Cardiac septum (tissue), 1 donor: ENCODE data around the gene CCNA2. TPM values are rescaled to one million over a fixed set of nuclear protein-coding genes. Genes with fewer than 3 reads are reported as not detected.

Experiments
- DNase-seq: peaks from one replicate; pipeline ENCODE4 v3.0.0-alpha.2; 2020; ENCODE audit warnings: low spot score
- intact Hi-C: fragments of 100-400 bp; cut with DNase I; formaldehyde crosslinking; loops from one replicate; pipeline ENCODE4 v1.14.0; 2022
- long read RNA-seq: library from polyadenylated mRNA; unstranded; transcript quantifications from one replicate; pipeline ENCODE4 v2.0.0, GENCODE V29; 2021
- total RNA-seq: library from RNA; stranded (reverse); fragmentation: NEBNext Ultra II Directional; extraction: Animal tissue kit (Norgen Biotek cat#: 25700); gene quantifications from one replicate; pipeline ENCODE4 v1.2.1, GENCODE V29; 2021
- donor health status: DM: no; HTN: no; CAD: no.

The CCNA2 gene
- 0.38 TPM for total RNA-seq
- long read RNA-seq: 0 reads

GRCh38 chr4:121823505-121824170, at the start of gene CCNA2:
CCNA2 (minus strand) TSS chr4:121823883; CDS start chr4:121823628, 255 bp downstream.
- peak; percentile 97 for DNase-seq
- intact Hi-C loops: loop anchor here (1.0 to 5.0 kb wide), 2 partner anchors 22 to 126 kb away; partner anchors contain the start of genes ANXA5 and EXOSC9

- peak; percentile 99 for DNase-seq
- intact Hi-C loops: no loop called here
These were observed 46.4 kb upstream of the CCNA2 start, which contains the start of gene BBS7 for GRCh38 chr4:121869841-121870822. BBS7 (minus strand) TSS chr4:121870474; CDS start chr4:121870313, 161 bp downstream.

- no peak for DNase-seq
- intact Hi-C loops: no loop called here
These were observed 40.1 kb upstream of the CCNA2 start for GRCh38 chr4:121863799-121864198.

DNA sequence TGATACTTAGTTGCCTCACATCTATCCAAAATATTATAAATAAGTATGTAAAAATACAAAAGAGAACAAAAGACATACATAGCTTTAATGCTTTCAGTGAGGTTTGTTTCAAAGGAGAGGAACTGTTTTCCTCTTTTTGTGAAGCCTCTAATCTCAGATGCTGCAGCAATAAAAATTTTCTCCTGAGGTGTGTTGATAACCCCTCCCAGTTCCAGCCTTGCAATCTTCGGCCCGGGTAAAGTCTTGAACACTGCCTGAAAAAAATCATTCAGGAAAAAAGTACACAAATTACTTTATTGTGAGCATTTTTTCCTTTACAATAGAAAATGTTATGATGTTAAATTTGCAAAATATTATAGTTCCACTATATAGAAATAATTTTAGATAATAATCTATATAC, 37.7 kb upstream of the CCNA2 start:
- DNase-seq: no peak
- intact Hi-C loops: no loop called here

- DNase-seq: no peak
- intact Hi-C loops: no loop called here
These were observed 36.4 kb upstream of the CCNA2 start for GRCh38 chr4:121860121-121860520.

GRCh38 chr4:121851354-121851753, 27.7 kb upstream of the CCNA2 start:
- intact Hi-C loops: no loop called here
- DNase-seq: no peak

DNA sequence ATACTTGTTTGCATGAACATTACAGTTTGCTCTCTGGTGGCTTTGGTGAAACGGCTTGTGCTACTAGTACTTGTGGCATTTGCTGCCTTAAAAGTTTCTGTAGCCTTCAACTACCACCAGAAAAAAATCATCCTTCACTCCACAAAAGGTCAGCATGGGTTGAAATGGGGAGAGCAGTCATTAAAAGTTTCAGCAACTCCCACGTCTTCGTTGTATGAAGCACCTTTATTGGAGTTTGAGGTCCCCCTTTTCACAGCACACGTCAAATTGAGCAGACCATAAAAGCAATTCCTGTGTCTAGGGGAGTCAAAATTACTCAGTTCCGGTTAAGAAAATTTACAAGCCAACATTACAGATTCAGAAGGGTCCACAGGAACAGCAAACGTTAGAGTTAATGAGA, 23.0 kb upstream of the CCNA2 start:
- intact Hi-C loops: no loop called here
- no peak for DNase-seq

GRCh38 chr4:121842862-121843261, 19.2 kb upstream of the CCNA2 start:
- no peak for DNase-seq
- intact Hi-C loops: no loop called here

- intact Hi-C loops: no loop called here
- no peak for DNase-seq
These were observed 14.5 kb upstream of the CCNA2 start for GRCh38 chr4:121838136-121838535.

DNA sequence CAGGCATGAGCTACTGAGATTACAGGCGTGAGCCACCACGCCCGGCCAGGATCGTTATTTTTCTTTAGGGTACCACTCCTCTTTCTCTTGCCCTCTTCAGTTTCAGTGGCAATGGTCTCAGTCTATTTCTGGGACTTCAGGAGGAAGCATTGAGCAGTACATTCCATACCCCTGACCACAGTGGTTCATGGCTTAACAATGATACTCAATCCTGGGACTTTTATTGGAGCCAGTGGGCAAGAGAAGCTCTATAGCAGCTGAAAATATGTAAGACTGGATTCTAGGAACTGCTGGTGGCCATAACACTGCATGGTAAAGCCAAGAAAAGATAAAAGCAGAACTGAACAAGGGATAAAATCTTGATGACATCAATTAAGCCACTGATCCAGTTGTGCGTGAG, 5.8 kb upstream of the CCNA2 start:
- DNase-seq: no peak
- intact Hi-C loops: no loop called here

GRCh38 chr4:121827853-121828252, 4.2 kb upstream of the CCNA2 start:
- DNase-seq: no peak
- intact Hi-C loops: no loop called here

DNA sequence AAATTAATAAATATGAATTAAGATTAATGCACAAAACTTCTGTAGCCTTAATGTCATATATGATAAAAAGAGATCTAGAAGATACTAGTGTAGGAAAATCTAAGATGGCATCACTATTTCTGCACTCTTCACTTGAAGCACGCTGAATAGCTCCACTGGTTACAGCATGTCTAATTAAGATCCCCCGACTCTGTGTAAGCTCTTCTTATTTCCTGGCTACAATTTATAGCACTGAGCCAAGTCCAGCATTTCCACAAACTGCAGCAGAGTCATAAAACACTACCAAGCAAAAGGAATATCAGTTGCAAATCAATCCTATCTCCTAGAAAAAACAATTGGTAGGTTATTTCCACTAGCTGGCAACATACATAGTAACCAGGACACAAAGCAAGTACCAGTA, 1.3 kb upstream of the CCNA2 start:
- intact Hi-C loops: loop anchor here (5.0 kb wide), 1 partner anchor 128 kb away; the partner anchor contains the start of gene ANXA5
- DNase-seq: no peak

GRCh38 chr4:121824171-121824527, 466 bp upstream of the CCNA2 start:
- intact Hi-C loops: loop anchor here (5.0 kb wide), 1 partner anchor 127 kb away; the partner anchor contains the start of gene ANXA5
- DNase-seq: no peak

GRCh38 chr4:121822796-121823504, 733 bp downstream of the CCNA2 start:
- intact Hi-C loops: loop anchor here (1.0 to 5.0 kb wide), 2 partner anchors 22 to 126 kb away; partner anchors contain the start of genes ANXA5 and EXOSC9
- no peak for DNase-seq

DNA sequence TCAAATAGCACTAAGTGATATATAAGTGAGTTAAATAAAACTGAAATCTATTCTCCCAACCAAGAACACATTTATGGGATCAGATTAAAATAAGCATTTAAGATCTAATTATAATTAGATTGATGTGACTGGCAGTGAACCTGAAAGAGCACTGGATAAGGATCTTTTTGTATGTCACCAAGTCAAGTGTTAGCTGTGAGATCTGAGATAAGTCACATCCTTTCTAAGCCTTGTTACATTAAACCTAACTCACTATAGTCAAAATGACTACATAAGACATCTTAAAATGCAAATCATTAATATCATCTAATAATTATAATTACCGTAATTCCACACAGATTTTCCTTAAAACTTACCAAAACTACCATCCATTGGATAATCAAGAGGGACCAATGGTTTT, 1.6 kb downstream of the CCNA2 start:
- intact Hi-C loops: loop anchor here (5.0 kb wide), 1 partner anchor 125 kb away; the partner anchor contains the start of gene ANXA5
- DNase-seq: no peak

GRCh38 chr4:121819216-121819965, 4.3 kb downstream of the CCNA2 start:
- no peak for DNase-seq
- intact Hi-C loops: no loop called here

DNA sequence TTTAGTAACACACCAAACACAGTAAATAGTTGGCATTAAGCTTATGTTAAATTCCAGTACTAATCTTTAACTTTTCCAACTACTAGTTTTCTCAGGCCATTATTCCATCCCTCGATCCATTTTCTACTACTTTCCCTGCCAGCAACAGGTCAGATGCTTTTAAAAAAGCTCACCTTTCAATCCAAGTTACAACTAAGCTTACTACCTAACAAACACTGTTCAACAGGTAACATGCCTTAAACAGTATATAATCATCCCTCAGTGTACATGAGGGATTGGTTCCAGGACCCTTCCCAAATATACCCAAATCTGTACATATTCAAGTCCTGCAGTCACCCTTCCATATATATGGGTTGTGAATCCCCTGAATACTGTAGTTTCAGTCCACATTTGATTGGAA, 5.5 kb downstream of the CCNA2 start:
- DNase-seq: no peak
- intact Hi-C loops: no loop called here

GRCh38 chr4:121817701-121818100, 6.0 kb downstream of the CCNA2 start:
- no peak for DNase-seq
- intact Hi-C loops: no loop called here

DNA sequence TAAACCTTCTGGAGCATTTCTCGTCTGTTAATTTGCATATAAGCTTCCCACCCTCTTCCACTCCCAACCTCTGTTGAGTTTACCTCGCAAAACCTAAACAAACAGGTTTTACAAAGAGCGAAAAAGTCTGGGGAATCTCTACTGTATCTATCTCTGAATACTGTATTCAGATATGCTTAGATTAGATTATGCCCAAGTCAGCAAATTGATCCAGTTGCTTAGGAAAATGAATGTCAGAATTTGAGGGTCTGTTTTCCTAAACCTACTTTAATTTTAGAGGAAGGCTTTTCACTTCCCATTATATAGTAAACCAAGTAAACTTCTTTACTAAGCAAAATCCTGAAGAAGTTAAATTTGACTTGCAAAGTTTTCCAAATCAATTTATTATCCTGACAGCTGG, 6.7 kb downstream of the CCNA2 start:
- DNase-seq: no peak
- intact Hi-C loops: no loop called here
